SU-DHL-6 (cell line): Measurements from ENCODE around the gene ZFAND3.

ENCODE experiments used
- H2AFZ ChIP-seq: fragments of 200-600 bp; sonication (generic); 2 replicates; pipeline ENCODE4 v1.6.1; 2014; ENCODE audit warnings: low read depth, mild to moderate bottlenecking, moderate library complexity, mixed read lengths, antibody characterized with exemption, low read length; ENCODE audit not compliant: severe bottlenecking
- H3F3A ChIP-seq: fragments of 200-600 bp; shearing (Covaris generic); 2 replicates; pipeline ENCODE4 v1.6.0; 2016; ENCODE audit warnings: antibody characterized with exemption, mild to moderate bottlenecking; ENCODE audit not compliant: insufficient read depth
- H3K27ac ChIP-seq: fragments of 200-600 bp; sonication (generic); 2 replicates; pipeline ENCODE4 v1.5.1; 2016; ENCODE audit warnings: low read depth, mild to moderate bottlenecking, low read length, moderate library complexity, mixed read lengths
- H3K27me3 ChIP-seq: fragments of 200-600 bp; sonication (generic), shearing (Covaris generic); 2 replicates; pipeline ENCODE4 v1.6.0; 2014; ENCODE audit warnings: mild to moderate bottlenecking, low read length
- H3K36me3 ChIP-seq: fragments of 200-600 bp; sonication (generic); 2 replicates; pipeline ENCODE4 v1.6.1; 2014; ENCODE audit warnings: mild to moderate bottlenecking, low read length, mixed read lengths
- H3K4me2 ChIP-seq: fragments of 300-600, 200-600 bp; shearing (Covaris generic), sonication (generic); 2 replicates; pipeline ENCODE4 v1.6.0; 2014; ENCODE audit warnings: low read length, low read depth, mild to moderate bottlenecking; ENCODE audit not compliant: poor library complexity, severe bottlenecking
- H3K4me3 ChIP-seq: fragments of 200-600 bp; sonication (generic); 2 replicates; pipeline ENCODE4 v1.5.1; 2014; ENCODE audit warnings: antibody characterized with exemption, low read length, mild to moderate bottlenecking, mixed read lengths; ENCODE audit not compliant: insufficient read depth, poor library complexity, severe bottlenecking
- H3K79me2 ChIP-seq: fragments of 200-600 bp; sonication (generic); 2 replicates; pipeline ENCODE4 v1.6.1; 2014; ENCODE audit warnings: mild to moderate bottlenecking, low read length, moderate library complexity; ENCODE audit not compliant: insufficient read depth
- H3K9ac ChIP-seq: fragments of 200-600 bp; sonication (generic); 2 replicates; pipeline ENCODE4 v1.7.0; 2014; ENCODE audit warnings: mild to moderate bottlenecking, low read length
- H3K9me2 ChIP-seq: fragments of 200-600 bp; sonication (generic); replicated peaks from 2 replicates; pipeline ENCODE4 v1.6.1; 2014; ENCODE audit warnings: low read length; ENCODE audit not compliant: insufficient read depth
- H3K9me3 ChIP-seq: fragments of 200-600 bp; sonication (generic); 2 replicates; pipeline ENCODE4 v1.6.1; 2014; ENCODE audit warnings: low read length, mixed read lengths; ENCODE audit not compliant: insufficient read depth
- H4K20me1 ChIP-seq: fragments of 200-600 bp; sonication (generic); 2 replicates; pipeline ENCODE4 v1.6.1; 2014; ENCODE audit warnings: low read depth, mild to moderate bottlenecking, antibody characterized with exemption, low read length, moderate library complexity, mixed read lengths
- CTCF ChIP-seq: fragments of 200-600 bp; sonication (generic); IDR thresholded peaks from one replicate; pipeline ENCODE4 v1.5.1; 2017; ENCODE audit warnings: antibody characterized with exemption, mild to moderate bottlenecking, low read length, moderate library complexity; ENCODE audit not compliant: insufficient read depth, poor library complexity, severe bottlenecking
- EZH2phosphoT487 ChIP-seq: fragments of 200-600 bp; sonication (generic), shearing (Covaris generic); conservative IDR thresholded peaks from 2 replicates; pipeline ENCODE4 v1.6.1; 2018; ENCODE audit warnings: mild to moderate bottlenecking, antibody characterized with exemption, low read length, moderate library complexity, mixed read lengths

ZFAND3 gene

GRCh38 chr6:37824170-37824569 lies 4.6 kb downstream of the ZFAND3 start:
- Histone ChIP-seq H3F3A (peaks cover 5% of the 10 kb centered on the region; the same call in 1 of the 2 replicates), H3K4me3 (no peak overlapping the region), H4K20me1 (peaks cover 27% of the 10 kb centered on the region), H3K9me3 (no peaks in the 10 kb centered on the region), H3K9me2 (no peaks in the 10 kb centered on the region), H3K4me2 (no peak overlapping the region), H3K79me2 (peaks cover 86% of the 10 kb centered on the region), H3K9ac (no peak overlapping the region), H3K27me3 (no peaks in the 10 kb centered on the region), H2AFZ (no peak overlapping the region), H3K36me3 (no peaks in the 10 kb centered on the region), H3K27ac (no peak overlapping the region)
- TF ChIP-seq CTCF (no peak), EZH2phosphoT487 (no peak)

GRCh38 chr6:37826188-37826587 lies 6.7 kb downstream of the ZFAND3 start:
- H3K4me3 ChIP-seq: no peak overlapping the region
- no peak overlapping the region for H3K4me2 ChIP-seq
- peaks cover 94% of the 10 kb centered on the region for H3K79me2 ChIP-seq
- no peaks in the 10 kb centered on the region for H3K27me3 ChIP-seq
- H3K9me3 ChIP-seq: no peaks in the 10 kb centered on the region
- H3K36me3 ChIP-seq: no peaks in the 10 kb centered on the region
- H3F3A ChIP-seq: peaks cover 4% of the 10 kb centered on the region; the same call in 1 of the 2 replicates
- no peaks in the 10 kb centered on the region for H3K9me2 ChIP-seq
- TF ChIP-seq CTCF: no peak
- TF ChIP-seq EZH2phosphoT487: no peak
- no peak overlapping the region for H2AFZ ChIP-seq
- H3K9ac ChIP-seq: no peak overlapping the region
- H3K27ac ChIP-seq: no peak overlapping the region
- H4K20me1 ChIP-seq: peaks cover 35% of the 10 kb centered on the region

GRCh38 chr6:37826993-37827392 lies 7.5 kb downstream of the ZFAND3 start:
- H4K20me1 ChIP-seq: peaks cover 37% of the 10 kb centered on the region
- no peak overlapping the region for H3K27ac ChIP-seq
- H3K4me2 ChIP-seq: no peak overlapping the region
- TF ChIP-seq EZH2phosphoT487: no peak
- no peak for TF ChIP-seq CTCF
- H3K79me2 ChIP-seq: peaks cover 93% of the 10 kb centered on the region
- H3K9ac ChIP-seq: no peak overlapping the region
- H3K27me3 ChIP-seq: no peaks in the 10 kb centered on the region
- H3K9me2 ChIP-seq: no peaks in the 10 kb centered on the region
- H2AFZ ChIP-seq: no peak overlapping the region
- no peaks in the 10 kb centered on the region for H3K9me3 ChIP-seq
- no peak overlapping the region for H3K4me3 ChIP-seq
- no peaks in the 10 kb centered on the region for H3F3A ChIP-seq
- H3K36me3 ChIP-seq: no peaks in the 10 kb centered on the region
